Activated T-cell treated with anti-CD3 and anti-CD28 coated beads for 24 hours (primary cell): ENCODE data around the gene ZNF200.

Experiments
- DNase-seq: peaks from one replicate; pipeline ENCODE4 v3.0.0-alpha.2; 2020; ENCODE audit warnings: low read depth

The ZNF200 gene

GRCh38 chr16:3175157-3176093, 59.5 kb downstream of the ZNF200 start:
- peak; percentile 57 for DNase-seq

DNA sequence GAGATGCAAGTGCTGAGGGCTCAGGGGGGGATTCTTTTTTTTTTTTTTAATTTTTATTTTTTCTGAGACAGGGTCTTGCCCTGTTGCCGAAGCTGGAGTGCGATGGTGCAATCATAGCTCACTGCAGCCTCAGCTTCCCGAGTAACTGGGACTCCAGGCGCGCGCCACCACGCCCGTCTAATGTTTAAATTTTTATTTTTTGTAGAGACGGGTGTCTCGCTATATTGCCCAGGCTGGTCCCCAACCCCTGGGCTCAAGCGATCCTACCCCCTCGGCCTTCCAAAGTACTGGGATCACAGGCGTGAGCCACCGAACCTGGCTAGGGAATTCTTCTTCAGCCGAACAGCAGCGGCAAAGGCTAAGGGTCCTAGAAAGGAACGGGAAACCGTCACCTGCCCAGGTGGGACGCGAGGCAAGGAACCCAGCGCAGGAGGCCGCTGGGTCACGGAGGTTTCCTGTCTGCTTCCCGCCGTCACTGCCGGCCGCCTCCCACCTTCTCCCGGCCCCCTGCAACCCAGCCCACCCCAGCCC, 60.3 kb downstream of the ZNF200 start:
- no peak for DNase-seq

- no peak for DNase-seq
Measured at GRCh38 chr16:3173892-3174617, 60.9 kb downstream of the ZNF200 start.
